ENCODE data around the gene GRIN3B.
A peak's percentile ranks its signal among the peaks of the same experiment; 100 is the strongest.

The GRIN3B gene

GRCh38 chr19:1038978-1039645, 38.9 kb downstream of the GRIN3B start:
- Histone ChIP-seq H3K27me3 (ENCODE audit: control insufficient read depth, insufficient read depth, low read length) (no peaks in the 10 kb centered on the region), H3K9ac (ENCODE audit: low read depth, low read length) (no peak overlapping the region), H3K36me3 (ENCODE audit: control insufficient read depth, insufficient read depth, low read length) (peaks cover 36% of the 10 kb centered on the region), H3K9me3 (ENCODE audit: control insufficient read depth, insufficient read depth, low read length) (no peaks in the 10 kb centered on the region), H3K4me3 (ENCODE audit: low read depth, low read length) (peak overlapping the region; percentile 90), H3K4me1 (ENCODE audit: control insufficient read depth, insufficient read depth, low read length) (no peaks in the 10 kb centered on the region)

DNA sequence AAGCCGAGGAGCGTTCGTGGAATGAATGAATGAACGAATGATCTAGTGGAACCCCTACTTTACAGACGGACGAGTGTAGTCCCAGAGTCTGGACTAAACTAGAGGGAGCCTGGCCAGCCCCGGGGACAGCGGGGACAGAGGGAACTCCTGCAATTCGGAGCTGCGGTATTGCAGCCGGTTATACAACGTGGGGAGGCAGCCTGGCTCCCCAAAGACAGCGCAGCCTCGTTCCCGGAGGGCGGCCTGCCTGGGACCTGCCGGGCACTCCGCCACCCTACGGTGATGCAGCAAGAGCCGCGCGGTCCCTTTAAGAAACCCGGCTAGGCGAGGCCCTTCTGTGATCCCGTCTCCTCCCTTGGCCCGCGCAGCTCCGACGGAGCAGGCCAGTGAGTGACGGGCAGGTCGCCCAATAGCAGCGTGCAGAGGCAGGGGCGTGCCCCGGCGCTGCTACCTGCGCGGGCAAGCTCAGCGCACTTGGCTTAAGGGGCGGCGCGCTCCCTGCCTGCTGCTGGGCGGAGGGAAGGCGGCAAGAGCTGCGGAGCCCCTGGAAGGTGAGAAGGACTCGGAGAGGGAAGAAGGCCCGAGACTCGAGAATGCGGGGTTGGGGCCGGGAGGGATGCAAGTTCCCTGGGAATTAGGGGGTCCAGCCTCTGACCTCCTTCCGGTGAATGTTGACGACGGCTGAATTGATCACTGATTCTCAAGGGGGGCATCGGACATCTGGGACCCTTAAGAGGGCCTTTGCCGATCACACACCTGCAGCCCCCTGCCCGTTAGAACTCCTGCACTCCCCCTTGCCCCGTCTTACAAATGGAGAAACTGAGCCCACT, 39.6 kb downstream of the GRIN3B start, which contains the start of gene ABCA7:
Gene ABCA7, plus strand, starts transcription at position 462 of the 830 bp plus-strand sequence. CDS start 1,255 bp downstream, outside the sequence.
- no peaks in the 10 kb centered on the region for H3K27me3 ChIP-seq (ENCODE audit: control insufficient read depth, insufficient read depth, low read length)
- no peaks in the 10 kb centered on the region for H3K4me1 ChIP-seq (ENCODE audit: control insufficient read depth, insufficient read depth, low read length)
- peaks cover 36% of the 10 kb centered on the region for H3K36me3 ChIP-seq (ENCODE audit: control insufficient read depth, insufficient read depth, low read length)
- H3K4me3 ChIP-seq (ENCODE audit: low read depth, low read length): peak within 1 kb of the TSS; percentile 90
- peak within 1 kb of the TSS; percentile 79 for H3K9ac ChIP-seq (ENCODE audit: low read depth, low read length)
- no peaks in the 10 kb centered on the region for H3K9me3 ChIP-seq (ENCODE audit: control insufficient read depth, insufficient read depth, low read length)

GRCh38 chr19:1040476-1041271, 40.5 kb downstream of the GRIN3B start:
- Histone ChIP-seq H3K4me3 (ENCODE audit: low read depth, low read length) (peak overlapping the region; percentile 90), H3K4me1 (ENCODE audit: control insufficient read depth, insufficient read depth, low read length) (no peaks in the 10 kb centered on the region), H3K36me3 (ENCODE audit: control insufficient read depth, insufficient read depth, low read length) (peaks cover 31% of the 10 kb centered on the region), H3K9me3 (ENCODE audit: control insufficient read depth, insufficient read depth, low read length) (no peaks in the 10 kb centered on the region), H3K27me3 (ENCODE audit: control insufficient read depth, insufficient read depth, low read length) (no peaks in the 10 kb centered on the region), H3K9ac (ENCODE audit: low read depth, low read length) (peak overlapping the region; percentile 79)

DNA sequence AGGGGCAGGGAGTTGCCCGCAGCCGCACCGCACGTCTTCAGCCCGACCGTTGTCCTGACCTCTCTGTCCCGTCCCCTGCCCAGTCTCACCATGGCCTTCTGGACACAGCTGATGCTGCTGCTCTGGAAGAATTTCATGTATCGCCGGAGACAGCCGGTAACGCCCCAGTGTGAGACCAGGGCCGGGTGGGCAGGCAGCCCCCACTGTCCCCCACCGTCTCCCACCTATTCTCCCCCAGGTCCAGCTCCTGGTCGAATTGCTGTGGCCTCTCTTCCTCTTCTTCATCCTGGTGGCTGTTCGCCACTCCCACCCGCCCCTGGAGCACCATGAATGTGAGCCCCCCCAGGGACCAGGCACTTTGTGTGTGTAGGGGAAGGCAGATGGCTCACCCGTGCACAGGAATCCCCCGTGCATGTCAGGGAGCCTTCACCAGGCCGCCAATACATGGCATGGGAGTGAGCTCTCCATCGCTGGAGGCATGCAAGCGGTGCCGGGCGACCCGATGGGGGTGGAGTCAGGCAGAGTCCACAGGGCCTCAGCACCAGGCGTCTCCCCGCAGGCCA, 41.1 kb downstream of the GRIN3B start:
- Histone ChIP-seq H3K36me3 (ENCODE audit: control insufficient read depth, insufficient read depth, low read length) (peaks cover 24% of the 10 kb centered on the region), H3K27me3 (ENCODE audit: control insufficient read depth, insufficient read depth, low read length) (no peaks in the 10 kb centered on the region), H3K4me3 (ENCODE audit: low read depth, low read length) (peak overlapping the region; percentile 90), H3K4me1 (ENCODE audit: control insufficient read depth, insufficient read depth, low read length) (no peaks in the 10 kb centered on the region), H3K9ac (ENCODE audit: low read depth, low read length) (no peak overlapping the region), H3K9me3 (ENCODE audit: control insufficient read depth, insufficient read depth, low read length) (no peaks in the 10 kb centered on the region)

GRCh38 chr19:1041835-1042685, 41.8 kb downstream of the GRIN3B start:
- Histone ChIP-seq H3K27me3 (ENCODE audit: control insufficient read depth, insufficient read depth, low read length) (no peaks in the 10 kb centered on the region), H3K4me3 (ENCODE audit: low read depth, low read length) (no peak overlapping the region), H3K4me1 (ENCODE audit: control insufficient read depth, insufficient read depth, low read length) (no peaks in the 10 kb centered on the region)

GRCh38 chr19:1042689-1043511, 42.7 kb downstream of the GRIN3B start:
- Histone ChIP-seq H3K4me1 (ENCODE audit: control insufficient read depth, insufficient read depth, low read length) (no peaks in the 10 kb centered on the region), H3K9ac (ENCODE audit: low read depth, low read length) (no peak overlapping the region), H3K9me3 (ENCODE audit: control insufficient read depth, insufficient read depth, low read length) (no peaks in the 10 kb centered on the region), H3K36me3 (ENCODE audit: control insufficient read depth, insufficient read depth, low read length) (peaks cover 19% of the 10 kb centered on the region), H3K27me3 (ENCODE audit: control insufficient read depth, insufficient read depth, low read length) (no peaks in the 10 kb centered on the region), H3K4me3 (ENCODE audit: low read depth, low read length) (no peak overlapping the region)

More at GRCh38 chr19:1041835-1042685, 41.8 kb downstream of the GRIN3B start:
- H3K9ac ChIP-seq (ENCODE audit: low read depth, low read length): no peak overlapping the region
- H3K36me3 ChIP-seq (ENCODE audit: control insufficient read depth, insufficient read depth, low read length): peaks cover 25% of the 10 kb centered on the region
- no peaks in the 10 kb centered on the region for H3K9me3 ChIP-seq (ENCODE audit: control insufficient read depth, insufficient read depth, low read length)

DNA sequence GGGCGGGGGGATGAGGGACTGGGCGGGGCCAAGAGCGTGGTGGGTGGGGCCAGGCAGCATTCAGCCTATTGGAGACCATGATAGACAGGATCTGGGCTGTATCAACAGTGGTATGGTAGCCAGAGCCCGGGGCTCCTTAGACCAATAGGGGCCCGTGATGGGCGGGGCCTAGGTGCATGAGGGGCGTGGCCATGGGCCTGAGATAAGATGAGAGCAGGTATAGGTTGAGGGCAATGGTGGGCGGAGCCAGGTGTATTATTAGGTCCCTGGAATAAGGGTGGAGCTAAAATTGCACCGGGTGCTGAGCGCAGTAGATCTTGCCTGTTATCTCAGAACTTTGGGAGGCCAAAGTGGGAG, 45.0 kb downstream of the GRIN3B start:
- H3K27me3 ChIP-seq (ENCODE audit: control insufficient read depth, insufficient read depth, low read length): no peaks in the 10 kb centered on the region
- no peaks in the 10 kb centered on the region for H3K4me1 ChIP-seq (ENCODE audit: control insufficient read depth, insufficient read depth, low read length)
- no peaks in the 10 kb centered on the region for H3K9me3 ChIP-seq (ENCODE audit: control insufficient read depth, insufficient read depth, low read length)
- H3K36me3 ChIP-seq (ENCODE audit: control insufficient read depth, insufficient read depth, low read length): peaks cover 13% of the 10 kb centered on the region
- H3K9ac ChIP-seq (ENCODE audit: low read depth, low read length): no peak overlapping the region
- no peak overlapping the region for H3K4me3 ChIP-seq (ENCODE audit: low read depth, low read length)

- H3K36me3 ChIP-seq (ENCODE audit: control insufficient read depth, insufficient read depth, low read length): peaks cover 13% of the 10 kb centered on the region
- no peaks in the 10 kb centered on the region for H3K9me3 ChIP-seq (ENCODE audit: control insufficient read depth, insufficient read depth, low read length)
- no peak overlapping the region for H3K4me3 ChIP-seq (ENCODE audit: low read depth, low read length)
- H3K4me1 ChIP-seq (ENCODE audit: control insufficient read depth, insufficient read depth, low read length): no peaks in the 10 kb centered on the region
- H3K9ac ChIP-seq (ENCODE audit: low read depth, low read length): no peak overlapping the region
- H3K27me3 ChIP-seq (ENCODE audit: control insufficient read depth, insufficient read depth, low read length): no peaks in the 10 kb centered on the region
Measured at GRCh38 chr19:1046117-1046626, 46.0 kb downstream of the GRIN3B start.

DNA sequence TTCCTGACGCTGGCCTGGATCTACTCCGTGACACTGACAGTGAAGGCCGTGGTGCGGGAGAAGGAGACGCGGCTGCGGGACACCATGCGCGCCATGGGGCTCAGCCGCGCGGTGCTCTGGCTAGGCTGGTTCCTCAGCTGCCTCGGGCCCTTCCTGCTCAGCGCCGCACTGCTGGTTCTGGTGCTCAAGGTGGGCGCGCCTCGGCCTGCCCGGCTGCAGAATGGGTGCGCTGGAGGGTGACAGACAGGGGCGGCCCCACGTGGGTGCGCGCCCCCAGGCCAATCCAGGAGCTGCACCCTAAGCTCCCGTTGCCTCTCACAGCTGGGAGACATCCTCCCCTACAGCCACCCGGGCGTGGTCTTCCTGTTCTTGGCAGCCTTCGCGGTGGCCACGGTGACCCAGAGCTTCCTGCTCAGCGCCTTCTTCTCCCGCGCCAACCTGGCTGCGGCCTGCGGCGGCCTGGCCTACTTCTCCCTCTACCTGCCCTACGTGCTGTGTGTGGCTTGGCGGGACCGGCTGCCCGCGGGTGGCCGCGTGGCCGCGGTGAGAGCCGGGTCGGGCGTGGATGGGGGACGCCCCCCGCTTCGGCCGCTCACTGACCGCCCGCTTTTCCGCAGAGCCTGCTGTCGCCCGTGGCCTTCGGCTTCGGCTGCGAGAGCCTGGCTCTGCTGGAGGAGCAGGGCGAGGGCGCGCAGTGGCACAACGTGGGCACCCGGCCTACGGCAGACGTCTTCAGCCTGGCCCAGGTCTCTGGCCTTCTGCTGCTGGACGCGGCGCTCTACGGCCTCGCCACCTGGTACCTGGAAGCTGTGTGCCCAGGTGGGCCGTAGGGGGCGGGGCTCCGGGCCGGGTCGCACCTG, 46.8 kb downstream of the GRIN3B start:
- no peaks in the 10 kb centered on the region for H3K4me1 ChIP-seq (ENCODE audit: control insufficient read depth, insufficient read depth, low read length)
- H3K9me3 ChIP-seq (ENCODE audit: control insufficient read depth, insufficient read depth, low read length): no peaks in the 10 kb centered on the region
- H3K27me3 ChIP-seq (ENCODE audit: control insufficient read depth, insufficient read depth, low read length): no peaks in the 10 kb centered on the region
- no peak overlapping the region for H3K4me3 ChIP-seq (ENCODE audit: low read depth, low read length)
- H3K36me3 ChIP-seq (ENCODE audit: control insufficient read depth, insufficient read depth, low read length): peaks cover 11% of the 10 kb centered on the region
- no peak overlapping the region for H3K9ac ChIP-seq (ENCODE audit: low read depth, low read length)

Data from iPS-15b (cell line).